Measurements from ENCODE around the gene CLBA1. TPM values are rescaled to one million over a fixed set of nuclear protein-coding genes. Genes with fewer than 3 reads are reported as not detected.
A peak's percentile ranks its signal among the peaks of the same experiment; 100 is the strongest.

Gene CLBA1
- total and polyA plus RNA-seq, 3 experiments from 2014 or later, result 0.32 to 3.9 (median 3.8) TPM

DNA sequence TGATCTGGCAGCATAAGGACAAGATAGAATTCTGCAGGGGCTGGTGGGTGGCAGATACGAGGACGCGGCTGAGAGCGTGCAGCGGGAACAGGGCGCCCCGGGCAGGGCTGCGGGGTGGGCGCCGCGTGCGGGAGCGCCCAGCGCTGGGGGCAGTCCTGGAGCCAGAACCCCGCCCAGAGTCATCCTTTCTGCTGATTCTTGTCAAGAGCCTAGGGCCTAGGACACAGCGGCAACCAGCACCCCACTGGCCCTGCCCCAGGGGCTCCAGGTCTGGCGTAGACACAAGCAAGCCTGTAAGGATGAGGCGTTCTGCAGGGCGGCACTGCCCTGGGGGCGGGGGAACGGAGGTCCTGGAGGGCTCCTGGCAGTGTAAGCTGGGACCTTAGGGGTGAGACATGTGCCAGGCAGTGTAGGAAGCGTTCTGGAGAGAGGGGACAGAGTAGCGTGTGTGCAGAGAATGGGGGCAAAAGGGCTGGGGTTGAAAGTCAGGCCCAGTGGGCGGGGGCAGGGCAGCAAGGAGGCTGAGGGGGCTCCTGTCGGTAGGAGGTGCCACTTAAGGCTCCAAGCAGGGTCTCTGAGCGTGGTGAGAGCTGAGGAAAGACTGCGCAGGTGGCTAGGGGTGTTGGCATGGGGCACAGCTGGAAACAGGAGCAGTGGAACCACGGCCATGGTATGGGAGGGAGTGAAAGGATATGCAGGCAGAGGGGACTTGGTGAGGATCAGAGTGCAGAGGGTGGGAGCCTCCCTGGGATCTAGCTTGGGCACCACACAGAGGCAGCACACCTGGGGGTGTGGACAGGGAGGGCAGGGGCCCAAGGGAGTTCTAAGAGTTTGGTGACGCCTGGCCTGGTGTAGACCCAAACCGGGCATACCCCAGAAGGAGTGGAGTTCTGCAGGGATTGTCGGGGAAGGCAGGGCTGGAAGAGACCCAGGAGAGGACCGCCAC, 6.6 kb upstream of the CLBA1 start:
- Mint-ChIP-seq H3K9me3 (no peaks in the 10 kb centered on the region), H3K4me3 (peak overlapping the region in 6 of 7 donors; percentile 30 to 74 (median 46)), H3K27ac (peak overlapping the region in 3 of 8 donors; percentile 14 to 77 (median 15)), H3K36me3 (no peaks in the 10 kb centered on the region), H3K4me1 (peaks cover 5 to 27% (median 11%) of the 10 kb centered on the region in 3 donors), H3K27me3 (peaks cover 22 to 36% of the 10 kb centered on the region in 2 donors)
- Histone ChIP-seq H3K36me3 (ENCODE audit: insufficient read depth, low read length) (no peaks in the 10 kb centered on the region), H3K27ac (ENCODE audit: low read depth, low read length) (no peak overlapping the region), H3K9me3 (ENCODE audit: low read length) (no peaks in the 10 kb centered on the region), H3K4me3 (ENCODE audit: low read length) (no peak overlapping the region), H3K27me3 (ENCODE audit: insufficient read depth, low read length, poor library complexity, severe bottlenecking) (peaks cover 16% of the 10 kb centered on the region), H3K4me1 (ENCODE audit: insufficient read depth, low read length) (peaks cover 7% of the 10 kb centered on the region)
- ChIA-PET CTCF (interaction anchor here (1.1 kb wide), 1 partner anchor 65 kb away, joined by 4 read pairs; no protein-coding TSS in a partner anchor), POLR2A (no interaction called here)
- DNase-seq, result peak in 1 of 5 donors; percentile 45

DNA sequence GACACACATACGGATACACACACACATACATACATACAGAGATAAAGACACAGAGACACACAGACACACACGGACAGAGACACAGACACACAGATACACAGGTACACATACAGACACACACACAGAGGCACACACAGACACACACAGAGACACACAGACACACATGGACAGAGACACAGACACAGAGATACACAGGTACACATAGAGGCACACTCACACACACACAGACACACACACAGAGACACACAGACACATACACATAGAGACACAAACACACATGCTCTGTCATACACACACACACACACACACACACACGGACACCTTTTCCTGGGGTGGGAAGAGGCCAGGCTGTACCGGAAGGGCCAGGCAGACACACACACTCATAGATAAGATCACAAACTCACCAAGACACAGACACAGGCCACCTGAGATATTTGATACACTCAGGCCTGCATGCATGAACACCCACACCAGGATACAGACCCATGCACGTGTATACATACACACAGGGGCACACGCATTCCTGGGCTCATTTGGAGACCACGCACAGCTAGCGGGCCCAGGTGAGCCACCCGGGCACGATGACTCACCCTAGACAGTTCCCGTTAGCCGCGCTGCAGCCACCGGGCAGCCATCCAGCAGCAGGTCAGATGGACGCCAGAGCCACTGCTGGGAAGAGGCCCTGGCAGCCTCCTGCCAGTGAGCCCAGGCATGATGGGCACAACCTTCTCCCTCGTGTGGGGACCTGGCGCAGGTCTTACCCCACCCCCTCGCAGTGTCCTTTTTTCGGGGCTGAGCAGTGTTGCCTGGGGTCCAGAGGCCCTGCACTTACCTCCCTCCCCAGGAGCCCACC, 5.6 kb upstream of the CLBA1 start:
- Histone ChIP-seq H3K4me3 (ENCODE audit: low read length) (no peak overlapping the region), H3K27ac (ENCODE audit: low read depth, low read length) (no peak overlapping the region), H3K36me3 (ENCODE audit: insufficient read depth, low read length) (no peaks in the 10 kb centered on the region), H3K27me3 (ENCODE audit: insufficient read depth, low read length, poor library complexity, severe bottlenecking) (peaks cover 16% of the 10 kb centered on the region), H3K4me1 (ENCODE audit: insufficient read depth, low read length) (peaks cover 7% of the 10 kb centered on the region), H3K9me3 (ENCODE audit: low read length) (no peaks in the 10 kb centered on the region)
- CTCF ChIA-PET, result interaction anchor here (1.1 kb wide), 1 partner anchor 64 kb away, joined by 4 read pairs; no protein-coding TSS in a partner anchor
- peak overlapping the region in 5 of 7 donors; percentile 2 to 61 (median 27) for H3K4me3 Mint-ChIP-seq
- peaks cover 19 to 32% of the 10 kb centered on the region in 2 donors for H3K27me3 Mint-ChIP-seq
- no peak for DNase-seq
- H3K9me3 Mint-ChIP-seq, result no peaks in the 10 kb centered on the region
- peaks cover 8 to 31% (median 11%) of the 10 kb centered on the region in 3 donors for H3K4me1 Mint-ChIP-seq
- POLR2A ChIA-PET, result no interaction called here
- H3K27ac Mint-ChIP-seq, result peak overlapping the region in 3 of 8 donors; percentile 2 to 83 (median 12)
- no peaks in the 10 kb centered on the region for H3K36me3 Mint-ChIP-seq

DNA sequence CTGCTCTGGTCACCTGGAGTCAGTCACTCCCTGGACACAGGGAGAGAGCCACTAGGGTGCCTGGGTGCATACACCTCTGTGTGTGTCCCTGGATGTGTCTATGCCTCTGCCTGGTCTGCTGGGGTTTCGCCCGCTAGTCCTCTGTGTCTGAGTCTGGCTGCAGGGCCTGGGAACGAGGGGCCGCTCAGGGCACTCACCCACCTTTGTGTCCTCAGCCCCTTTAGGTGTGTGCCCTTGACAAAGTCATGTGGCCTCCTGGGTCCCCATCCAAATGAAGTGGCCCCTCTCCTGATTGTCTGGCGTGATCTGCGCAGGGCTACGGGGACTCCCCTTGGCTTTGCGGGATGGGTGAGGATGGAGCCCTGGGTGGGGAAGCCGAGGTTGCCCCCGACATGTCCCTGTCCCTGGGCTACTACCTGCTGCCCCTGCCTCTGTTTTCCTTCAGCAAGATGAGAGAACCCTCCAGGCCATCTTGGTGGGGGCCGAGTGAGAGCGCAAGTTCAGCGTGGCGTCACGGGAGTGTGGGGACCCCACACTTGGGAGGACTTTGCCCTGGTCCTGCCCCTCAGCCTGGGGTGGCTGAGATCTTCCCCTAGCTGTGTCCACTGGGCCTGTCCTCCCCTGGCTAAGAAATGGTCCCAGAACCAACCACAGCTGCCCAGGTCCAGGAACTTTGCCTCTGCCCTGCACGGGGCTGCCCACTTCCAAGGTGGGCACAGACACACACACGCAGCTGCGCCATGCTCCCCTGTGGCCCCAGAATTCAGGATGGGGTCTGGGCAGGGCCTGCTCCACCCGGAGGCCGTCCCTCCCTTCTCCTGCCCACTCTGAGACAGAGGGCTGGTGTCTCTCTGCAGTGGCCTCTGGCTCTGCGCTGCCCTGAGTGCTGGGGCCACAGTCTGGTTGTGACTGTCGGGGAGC, 4.7 kb upstream of the CLBA1 start:
- Mint-ChIP-seq H3K36me3 (no peaks in the 10 kb centered on the region), H3K27ac (peak overlapping the region in 1 of 8 donors; percentile 69), H3K27me3 (peaks cover 20 to 32% of the 10 kb centered on the region in 2 donors), H3K4me3 (no peak overlapping the region), H3K4me1 (peaks cover 8 to 28% (median 11%) of the 10 kb centered on the region in 3 donors), H3K9me3 (no peaks in the 10 kb centered on the region)
- Histone ChIP-seq H3K27me3 (ENCODE audit: insufficient read depth, low read length, poor library complexity, severe bottlenecking) (peaks cover 16% of the 10 kb centered on the region), H3K27ac (ENCODE audit: low read depth, low read length) (no peak overlapping the region), H3K36me3 (ENCODE audit: insufficient read depth, low read length) (no peaks in the 10 kb centered on the region), H3K9me3 (ENCODE audit: low read length) (no peaks in the 10 kb centered on the region), H3K4me3 (ENCODE audit: low read length) (no peak overlapping the region), H3K4me1 (ENCODE audit: insufficient read depth, low read length) (peaks cover 7% of the 10 kb centered on the region)
- POLR2A ChIA-PET, result no interaction called here
- DNase-seq, result peak in 1 of 5 donors; percentile 38
- CTCF ChIA-PET, result interaction anchor here (0.7 to 1.7 kb wide), 4 partner anchors 9 to 85 kb away, joined by 3 to 6 read pairs (median 4); partner anchors contain the start of gene GPR132

DNA sequence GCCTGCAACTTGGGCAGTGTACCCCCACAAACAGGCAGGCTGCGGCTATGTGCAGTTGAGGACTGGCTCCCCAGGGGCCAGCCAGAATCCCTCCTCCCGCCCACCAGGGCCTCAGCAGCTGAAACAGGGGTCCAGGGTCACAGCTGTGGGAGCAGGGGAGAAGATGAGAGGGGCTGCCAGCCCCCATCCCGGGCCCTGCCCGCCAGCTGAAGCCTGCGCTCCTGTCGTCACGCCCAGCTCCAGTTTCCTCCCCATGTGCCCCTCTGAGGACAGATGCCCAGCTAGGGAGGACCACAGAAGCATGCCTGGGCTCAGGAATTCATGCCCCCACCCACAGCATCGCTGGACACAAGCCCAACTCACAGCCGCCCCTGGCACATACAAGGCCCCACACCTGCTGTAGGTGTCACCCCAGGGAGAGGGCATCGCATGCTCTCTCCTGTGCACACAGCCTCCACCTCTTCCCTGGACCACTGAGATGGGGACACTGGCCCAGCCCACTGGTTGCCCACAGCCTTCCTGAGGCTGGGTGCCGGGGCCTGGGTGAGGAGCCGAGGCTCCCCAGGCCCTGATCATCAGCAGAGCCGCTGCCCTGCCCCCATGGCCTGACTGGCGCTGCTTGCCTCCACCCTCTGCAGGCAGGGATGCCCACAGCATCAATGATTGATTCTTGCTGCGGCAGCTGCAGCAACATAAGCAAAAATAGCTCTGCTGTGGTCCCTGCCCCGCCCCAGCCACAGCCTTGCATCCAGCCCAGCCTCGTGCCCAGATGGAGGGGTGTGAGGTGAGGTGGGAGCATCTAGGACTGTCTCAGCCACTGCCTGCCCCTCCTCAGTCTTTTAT, 3.7 kb upstream of the CLBA1 start:
- no peaks in the 10 kb centered on the region for H3K9me3 Mint-ChIP-seq
- H3K4me1 Mint-ChIP-seq, result peaks cover 5 to 23% (median 7%) of the 10 kb centered on the region in 3 donors
- H3K4me3 Mint-ChIP-seq, result no peak overlapping the region
- Histone ChIP-seq H3K9me3 (ENCODE audit: low read length) (no peaks in the 10 kb centered on the region), H3K36me3 (ENCODE audit: insufficient read depth, low read length) (no peaks in the 10 kb centered on the region), H3K4me3 (ENCODE audit: low read length) (no peak overlapping the region), H3K27ac (ENCODE audit: low read depth, low read length) (no peak overlapping the region), H3K4me1 (ENCODE audit: insufficient read depth, low read length) (peaks cover 13% of the 10 kb centered on the region), H3K27me3 (ENCODE audit: insufficient read depth, low read length, poor library complexity, severe bottlenecking) (peaks cover 15% of the 10 kb centered on the region)
- ChIA-PET CTCF (interaction anchor here (0.7 to 1.7 kb wide), 4 partner anchors 8 to 84 kb away, joined by 3 to 6 read pairs (median 4); partner anchors contain the start of gene GPR132), POLR2A (no interaction called here)
- peak overlapping the region in 1 of 8 donors; percentile 51 for H3K27ac Mint-ChIP-seq
- peaks cover 18 to 23% of the 10 kb centered on the region in 2 donors for H3K27me3 Mint-ChIP-seq
- no peaks in the 10 kb centered on the region for H3K36me3 Mint-ChIP-seq
- DNase-seq, result no peak

DNA sequence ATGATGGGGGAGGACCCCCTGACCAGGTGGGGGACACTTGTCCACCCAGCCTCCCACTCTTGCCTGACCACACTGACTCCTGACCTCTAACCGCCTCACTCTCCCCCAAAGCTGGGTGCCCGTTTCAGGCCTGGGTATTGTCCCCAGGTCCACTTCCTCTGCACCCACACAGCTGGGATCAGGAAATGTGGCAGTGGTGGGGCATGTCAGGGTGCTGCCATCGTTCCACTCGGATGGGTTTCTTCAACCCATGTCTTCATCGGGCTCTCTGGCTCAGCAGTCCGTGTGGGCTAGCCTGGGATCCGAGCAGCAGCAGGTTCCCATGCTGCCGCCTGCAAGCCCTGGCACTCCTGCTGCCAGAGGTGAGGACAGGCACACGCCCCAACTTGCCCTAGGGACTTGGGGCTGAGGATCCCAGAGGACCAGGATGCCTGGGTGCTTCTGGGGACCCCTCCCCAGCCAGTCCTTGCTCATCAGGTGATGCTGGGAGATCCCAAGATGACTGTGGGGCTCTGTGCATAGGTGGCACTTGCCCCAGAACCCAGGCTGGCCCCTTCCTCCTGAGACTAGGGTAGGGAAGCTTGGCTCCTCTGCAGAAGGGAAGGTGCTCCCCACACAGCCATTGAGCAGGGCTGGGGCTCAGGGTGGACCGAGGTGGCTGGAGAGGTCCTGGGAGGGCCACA, 2.9 kb upstream of the CLBA1 start:
- Mint-ChIP-seq H3K36me3 (no peaks in the 10 kb centered on the region), H3K4me1 (peaks cover 2 to 20% (median 7%) of the 10 kb centered on the region in 3 donors), H3K9me3 (no peaks in the 10 kb centered on the region), H3K27ac (peak overlapping the region in 1 of 8 donors; percentile 51), H3K4me3 (no peak overlapping the region), H3K27me3 (peaks cover 14 to 20% of the 10 kb centered on the region in 2 donors)
- Histone ChIP-seq H3K9me3 (ENCODE audit: low read length) (no peaks in the 10 kb centered on the region), H3K4me1 (ENCODE audit: insufficient read depth, low read length) (peaks cover 8% of the 10 kb centered on the region), H3K4me3 (ENCODE audit: low read length) (no peak overlapping the region), H3K27ac (ENCODE audit: low read depth, low read length) (no peak overlapping the region), H3K36me3 (ENCODE audit: insufficient read depth, low read length) (no peaks in the 10 kb centered on the region), H3K27me3 (ENCODE audit: insufficient read depth, low read length, poor library complexity, severe bottlenecking) (peaks cover 7% of the 10 kb centered on the region)
- POLR2A ChIA-PET, result no interaction called here
- no peak for DNase-seq
- CTCF ChIA-PET, result interaction anchor here (1.3 to 3.7 kb wide), 2 partner anchors 63 to 108 kb away, joined by 4 to 37 read pairs; no protein-coding TSS in a partner anchor

DNA sequence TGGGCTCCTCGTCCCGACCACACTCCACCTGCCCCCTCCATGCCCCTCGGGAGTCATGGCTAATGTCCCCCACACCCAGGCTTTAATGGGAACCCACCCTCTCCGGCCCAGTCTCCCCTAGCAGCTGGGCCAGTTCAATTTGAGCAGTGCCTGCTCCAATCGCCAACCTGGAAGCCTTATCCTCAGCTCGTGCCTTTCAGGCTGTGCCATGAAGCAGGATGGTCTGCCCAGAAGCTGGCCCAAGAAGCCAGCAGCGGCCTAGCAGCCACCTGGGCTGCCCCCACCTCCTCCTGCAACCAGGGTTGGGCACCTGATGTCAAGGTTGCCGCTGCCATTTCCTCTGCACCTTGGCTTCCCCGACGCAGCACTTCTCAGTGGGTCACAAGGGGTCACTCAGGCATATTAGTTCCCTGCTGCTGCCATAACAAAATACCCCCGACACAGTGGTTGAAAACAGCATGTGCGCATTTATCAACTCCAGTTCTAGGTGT, 2.3 kb upstream of the CLBA1 start:
- no peaks in the 10 kb centered on the region for H3K36me3 ChIP-seq (ENCODE audit: insufficient read depth, low read length)
- peak overlapping the region in 3 of 8 donors; percentile 31 to 77 (median 59) for H3K27ac Mint-ChIP-seq
- no peaks in the 10 kb centered on the region for H3K9me3 ChIP-seq (ENCODE audit: low read length)
- no peaks in the 10 kb centered on the region for H3K9me3 Mint-ChIP-seq
- no peak overlapping the region for H3K27ac ChIP-seq (ENCODE audit: low read depth, low read length)
- ChIA-PET POLR2A (no interaction called here), CTCF (interaction anchor here (1.3 to 3.7 kb wide), 2 partner anchors 62 to 107 kb away, joined by 4 to 37 read pairs; no protein-coding TSS in a partner anchor)
- peaks cover 6% of the 10 kb centered on the region for H3K4me1 ChIP-seq (ENCODE audit: insufficient read depth, low read length)
- H3K4me1 Mint-ChIP-seq, result peaks cover 0 to 17% (median 7%) of the 10 kb centered on the region in 3 donors
- peaks cover 12 to 18% of the 10 kb centered on the region in 2 donors for H3K27me3 Mint-ChIP-seq
- no peak for DNase-seq
- no peaks in the 10 kb centered on the region for H3K36me3 Mint-ChIP-seq
- peaks cover 6% of the 10 kb centered on the region for H3K27me3 ChIP-seq (ENCODE audit: insufficient read depth, low read length, poor library complexity, severe bottlenecking)
- H3K4me3 Mint-ChIP-seq, result peak overlapping the region in 3 of 7 donors; percentile 2 to 11 (median 10)
- H3K4me3 ChIP-seq (ENCODE audit: low read length), result no peak overlapping the region
